GDM1 (cell line): Measurements from ENCODE around the gene DDX10.

Experiments used
- DNase-seq: peaks from one replicate; lab custom pipeline; 2025; lab: John Stamatoyannopoulos, UW

Gene DDX10

GRCh38 chr11:108872781-108873291 is 208.0 kb downstream of the DDX10 start:
- no peak for DNase-seq

- DNase-seq = no peak
These were observed 208.4 kb downstream of the DDX10 start for GRCh38 chr11:108873310-108873709.

- DNase-seq = no peak
These were observed 209.1 kb downstream of the DDX10 start for GRCh38 chr11:108873941-108874340.

GRCh38 chr11:108875134-108875533 is 210.3 kb downstream of the DDX10 start:
- no peak for DNase-seq

- DNase-seq = no peak
These were observed 212.3 kb downstream of the DDX10 start for GRCh38 chr11:108877178-108877577.

GRCh38 chr11:108880510-108880909 is 215.6 kb downstream of the DDX10 start:
- DNase-seq = no peak

GRCh38 chr11:108881131-108881530 is 216.3 kb downstream of the DDX10 start:
- no peak for DNase-seq

- DNase-seq = no peak
These were observed 217.5 kb downstream of the DDX10 start for GRCh38 chr11:108882211-108882831.

- DNase-seq = no peak
These were observed 221.3 kb downstream of the DDX10 start for GRCh38 chr11:108886005-108886659.

GRCh38 chr11:108886660-108887009 is 221.8 kb downstream of the DDX10 start:
- DNase-seq = no peak

GRCh38 chr11:108887436-108888238 is 222.8 kb downstream of the DDX10 start:
- DNase-seq = no peak

- DNase-seq = no peak
These were observed 225.7 kb downstream of the DDX10 start for GRCh38 chr11:108890482-108891105.

- DNase-seq = no peak
These were observed 226.3 kb downstream of the DDX10 start for GRCh38 chr11:108891143-108891542.

GRCh38 chr11:108891909-108892511 is 227.1 kb downstream of the DDX10 start:
- DNase-seq = no peak

GRCh38 chr11:108895579-108896480 is 231.0 kb downstream of the DDX10 start:
- no peak for DNase-seq

GRCh38 chr11:108897071-108897481 is 232.2 kb downstream of the DDX10 start:
- no peak for DNase-seq

GRCh38 chr11:108897916-108898315 is 233.0 kb downstream of the DDX10 start:
- no peak for DNase-seq

- no peak for DNase-seq
These were observed 236.5 kb downstream of the DDX10 start for GRCh38 chr11:108901359-108901758.

- DNase-seq = no peak
These were observed 237.2 kb downstream of the DDX10 start for GRCh38 chr11:108902027-108902469.

- no peak for DNase-seq
These were observed 239.6 kb downstream of the DDX10 start for GRCh38 chr11:108904480-108904879.

GRCh38 chr11:108906329-108906728 is 241.5 kb downstream of the DDX10 start:
- DNase-seq = peak; percentile 4
